BLaER1 (cell line): ENCODE measurements around the gene NEDD8.

Source experiments
- H3K27ac ChIP-seq: shearing (Covaris generic); formaldehyde crosslinking; 2 replicates; pipeline ENCODE4 v1.8.1; 2022
- H3K27me3 ChIP-seq: shearing (Covaris generic); formaldehyde crosslinking; 2 replicates; pipeline ENCODE4 v1.8.1; 2022
- H3K36me3 ChIP-seq: shearing (Covaris generic); formaldehyde crosslinking; 2 replicates; pipeline ENCODE4 v1.8.1; 2022
- H3K4me1 ChIP-seq: shearing (Covaris generic); formaldehyde crosslinking; 2 replicates; pipeline ENCODE4 v1.8.1; 2022
- H3K4me2 ChIP-seq: shearing (Covaris generic); formaldehyde crosslinking; 2 replicates; pipeline ENCODE4 v1.8.1; 2022
- H3K4me3 ChIP-seq: shearing (Covaris generic); formaldehyde crosslinking; 2 replicates; pipeline ENCODE4 v1.8.1; 2022
- H3K9ac ChIP-seq: shearing (Covaris generic); formaldehyde crosslinking; 2 replicates; pipeline ENCODE4 v1.8.1; 2022
- H3K9me3 ChIP-seq: shearing (Covaris generic); formaldehyde crosslinking; 2 replicates; pipeline ENCODE4 v1.8.1; 2022
- H4K20me1 ChIP-seq: shearing (Covaris generic); formaldehyde crosslinking; 2 replicates; pipeline ENCODE4 v1.8.1; 2022
- Cebpa-rat ChIP-seq: shearing (Covaris generic); IDR thresholded peaks from 2 replicates; pipeline ENCODE4 v1.8.1; 2022

The NEDD8 gene

GRCh38 chr14:24264298-24264697 is 32.1 kb upstream of the NEDD8 start:
- H3K4me1 ChIP-seq = peaks cover 7% of the 10 kb centered on the region; the same call in 1 of the 2 replicates
- no peak overlapping the region for H3K9ac ChIP-seq

GRCh38 chr14:24263848-24264247 is 31.7 kb upstream of the NEDD8 start:
- Histone ChIP-seq H3K4me3 (no peak overlapping the region), H4K20me1 (no peaks in the 10 kb centered on the region), H3K9ac (no peak overlapping the region), H3K27me3 (no peaks in the 10 kb centered on the region), H3K36me3 (peaks cover 32% of the 10 kb centered on the region), H3K27ac (no peak overlapping the region), H3K4me1 (peaks cover 7% of the 10 kb centered on the region; the same call in 1 of the 2 replicates), H3K9me3 (no peaks in the 10 kb centered on the region), H3K4me2 (no peak overlapping the region)
- no peak for TF ChIP-seq Cebpa-rat

More at GRCh38 chr14:24264298-24264697, 32.1 kb upstream of the NEDD8 start:
- H3K27me3 ChIP-seq = no peaks in the 10 kb centered on the region
- no peak overlapping the region for H3K4me3 ChIP-seq
- H3K27ac ChIP-seq = no peak overlapping the region
- no peaks in the 10 kb centered on the region for H3K9me3 ChIP-seq
- no peak overlapping the region for H3K4me2 ChIP-seq
- no peak for TF ChIP-seq Cebpa-rat
- no peaks in the 10 kb centered on the region for H4K20me1 ChIP-seq
- H3K36me3 ChIP-seq = peaks cover 35% of the 10 kb centered on the region

GRCh38 chr14:24262821-24263733 is 30.9 kb upstream of the NEDD8 start, which contains the start of gene TGM1:
TSS of gene TGM1 (minus strand) at chr14:24263177. CDS start at chr14:24262352, 825 bp downstream.
- Histone ChIP-seq H3K27me3 (no peaks in the 10 kb centered on the region), H3K4me3 (no peak within 1 kb of the TSS), H3K9me3 (no peaks in the 10 kb centered on the region)

GRCh38 chr14:24261969-24262327 is 29.8 kb upstream of the NEDD8 start:
- no peak overlapping the region for H3K4me2 ChIP-seq
- H3K4me1 ChIP-seq = peaks cover 6% of the 10 kb centered on the region; the same call in 1 of the 2 replicates
- H4K20me1 ChIP-seq = no peaks in the 10 kb centered on the region
- no peaks in the 10 kb centered on the region for H3K27me3 ChIP-seq
- H3K27ac ChIP-seq = no peak overlapping the region
- no peaks in the 10 kb centered on the region for H3K9me3 ChIP-seq
- no peak overlapping the region for H3K4me3 ChIP-seq
- H3K36me3 ChIP-seq = peaks cover 22% of the 10 kb centered on the region
- H3K9ac ChIP-seq = no peak overlapping the region
- no peak for TF ChIP-seq Cebpa-rat

More at GRCh38 chr14:24262821-24263733, 30.9 kb upstream of the NEDD8 start, which contains the start of gene TGM1:
- TF ChIP-seq Cebpa-rat = no peak
- no peak within 1 kb of the TSS for H3K9ac ChIP-seq
- no peak within 1 kb of the TSS for H3K27ac ChIP-seq
- H4K20me1 ChIP-seq = no peaks in the 10 kb centered on the region
- H3K4me1 ChIP-seq = peaks cover 7% of the 10 kb centered on the region; the same call in 1 of the 2 replicates
- H3K36me3 ChIP-seq = peaks cover 32% of the 10 kb centered on the region
- no peak within 1 kb of the TSS for H3K4me2 ChIP-seq

- no peak overlapping the region for H3K4me3 ChIP-seq
- TF ChIP-seq Cebpa-rat = no peak
- H3K9me3 ChIP-seq = no peaks in the 10 kb centered on the region
- H3K27me3 ChIP-seq = no peaks in the 10 kb centered on the region
- H3K4me1 ChIP-seq = peaks cover under 1% of the 10 kb centered on the region; the same call in 1 of the 2 replicates
- H4K20me1 ChIP-seq = no peaks in the 10 kb centered on the region
- H3K36me3 ChIP-seq = peaks cover 17% of the 10 kb centered on the region
- H3K9ac ChIP-seq = no peak overlapping the region
- H3K27ac ChIP-seq = no peak overlapping the region
- no peak overlapping the region for H3K4me2 ChIP-seq
Measured at GRCh38 chr14:24261256-24261968, 29.2 kb upstream of the NEDD8 start.

GRCh38 chr14:24260780-24261157 is 28.6 kb upstream of the NEDD8 start:
- H3K9me3 ChIP-seq = no peaks in the 10 kb centered on the region
- no peak overlapping the region for H3K27ac ChIP-seq
- H3K4me2 ChIP-seq = no peak overlapping the region
- no peaks in the 10 kb centered on the region for H3K27me3 ChIP-seq
- H3K9ac ChIP-seq = no peak overlapping the region
- peaks cover 11% of the 10 kb centered on the region for H3K36me3 ChIP-seq
- no peaks in the 10 kb centered on the region for H4K20me1 ChIP-seq
- no peaks in the 10 kb centered on the region for H3K4me1 ChIP-seq
- TF ChIP-seq Cebpa-rat = no peak
- H3K4me3 ChIP-seq = no peak overlapping the region

- no peak overlapping the region for H3K4me3 ChIP-seq
- H3K9me3 ChIP-seq = no peaks in the 10 kb centered on the region
- no peak overlapping the region for H3K9ac ChIP-seq
- H3K27ac ChIP-seq = no peak overlapping the region
- H3K36me3 ChIP-seq = peaks cover 5% of the 10 kb centered on the region
- H3K4me2 ChIP-seq = no peak overlapping the region
- no peaks in the 10 kb centered on the region for H4K20me1 ChIP-seq
- no peak for TF ChIP-seq Cebpa-rat
- no peaks in the 10 kb centered on the region for H3K4me1 ChIP-seq
- no peaks in the 10 kb centered on the region for H3K27me3 ChIP-seq
Measured at GRCh38 chr14:24260026-24260779, 28.0 kb upstream of the NEDD8 start.

- Histone ChIP-seq H3K4me3 (no peak overlapping the region), H3K27me3 (no peaks in the 10 kb centered on the region), H3K4me1 (no peaks in the 10 kb centered on the region), H3K36me3 (peaks cover 8% of the 10 kb centered on the region; the same call in 1 of the 2 replicates), H4K20me1 (no peaks in the 10 kb centered on the region), H3K9ac (no peak overlapping the region), H3K9me3 (no peaks in the 10 kb centered on the region), H3K4me2 (no peak overlapping the region), H3K27ac (no peak overlapping the region)
- TF ChIP-seq Cebpa-rat = no peak
Measured at GRCh38 chr14:24259282-24260025, 27.3 kb upstream of the NEDD8 start.
